Liver (tissue), 3 donors: Measurements from ENCODE around the gene ANO8.

Experiments used
- ATF3 ChIP-seq: IDR thresholded peaks from 2 replicates; pipeline ENCODE4 v1.6.1; 2016; ENCODE audit warnings: antibody characterized with exemption
- CTCF ChIP-seq: fragments of 150-350 bp; IDR thresholded peaks from 2 replicates; pipeline ENCODE4 v1.5.1; 2017; ENCODE audit warnings: improper control_type of control experiment, low read depth, low read length; ENCODE audit not compliant: missing input control
- EGR1 ChIP-seq, 2 donors: IDR thresholded peaks; 2 replicates each; pipeline ENCODE4 v1.6.1; 2016 to 2018; ENCODE audit warnings: antibody characterized with exemption in 2 of 2, low read depth in 2 of 2
- FOXA1 ChIP-seq: IDR thresholded peaks from 2 replicates; pipeline ENCODE4 v1.6.1; 2016; ENCODE audit warnings: antibody characterized with exemption
- GABPA ChIP-seq, 2 donors: IDR thresholded peaks in 1 of 2; conservative IDR thresholded peaks in 1 of 2; 2 replicates each; pipeline ENCODE4 v1.6.1; 2016; ENCODE audit warnings: antibody characterized with exemption in 2 of 2, mild to moderate bottlenecking in 1 of 2, moderate library complexity in 1 of 2
- JUND ChIP-seq, 2 donors: IDR thresholded peaks; 2 replicates each; pipeline ENCODE4 v1.6.1; 2016; ENCODE audit warnings: antibody characterized with exemption in 2 of 2
- MAX ChIP-seq: IDR thresholded peaks from 2 replicates; pipeline ENCODE4 v1.6.1; 2016; ENCODE audit warnings: antibody characterized with exemption
- RAD21 ChIP-seq, 2 donors: IDR thresholded peaks; 2 replicates each; pipeline ENCODE4 v1.6.1; 2016; ENCODE audit warnings: antibody characterized with exemption in 2 of 2, mild to moderate bottlenecking in 2 of 2
- REST ChIP-seq: IDR thresholded peaks from 2 replicates; pipeline ENCODE4 v1.6.1; 2016; ENCODE audit warnings: antibody characterized with exemption, mild to moderate bottlenecking
- SP1 ChIP-seq: IDR thresholded peaks from 2 replicates; pipeline ENCODE4 v1.6.1; 2018; ENCODE audit warnings: antibody characterized with exemption, mild to moderate bottlenecking
- TAF1 ChIP-seq: conservative IDR thresholded peaks from 2 replicates; pipeline ENCODE4 v1.6.1; 2016; ENCODE audit warnings: antibody characterized with exemption, mild to moderate bottlenecking
- YY1 ChIP-seq: IDR thresholded peaks from 2 replicates; pipeline ENCODE4 v1.6.1; 2016; ENCODE audit warnings: antibody characterized with exemption, mild to moderate bottlenecking
- ZBTB33 ChIP-seq: IDR thresholded peaks from 2 replicates; pipeline ENCODE4 v1.6.1; 2016; ENCODE audit warnings: antibody characterized with exemption
- donor health status: healthy.
- donor health status: healthy.

- TF ChIP-seq MAX (no peak), CTCF (no peak), FOXA1 (no peak), REST (peak; percentile 60), RAD21 (IDR thresholded peaks at IDR 0.05) (no peak), ATF3 (no peak), ZBTB33 (no peak), SP1 (peak; percentile 33), EGR1 (IDR thresholded peaks at IDR 0.05; ENCODE audit: low read depth in 2 of 2) (no peak), YY1 (peak; percentile 11), JUND (IDR thresholded peaks at IDR 0.05) (no peak), GABPA (IDR thresholded peaks at IDR 0.05 in 1 of 2, conservative IDR thresholded peaks at IDR 0.05 in 1 of 2) (no peak), TAF1 (peak; percentile 41)
Observed at GRCh38 chr19:17306285-17306714, 28.4 kb downstream of the ANO8 start.
